ENCODE measurements around the gene FBLN2. TPM values are rescaled to one million over a fixed set of nuclear protein-coding genes. Genes with fewer than 3 reads are reported as not detected.
A peak's percentile ranks its signal among the peaks of the same experiment; 100 is the strongest.

Gene FBLN2
- total RNA-seq, 2 donors from 2014 or later = 178 to 256 TPM

- intact Hi-C loops (cut with DNase I) = loop anchor here (1.0 to 10.0 kb wide), 3 partner anchors 152 to 554 kb away; no protein-coding TSS in a partner anchor
- DNase-seq (peak; percentile 83), ATAC-seq (peak; percentile 82 to 84)
These were observed 99.4 kb downstream of the FBLN2 start for GRCh38 chr3:13648060-13649001.

DNA sequence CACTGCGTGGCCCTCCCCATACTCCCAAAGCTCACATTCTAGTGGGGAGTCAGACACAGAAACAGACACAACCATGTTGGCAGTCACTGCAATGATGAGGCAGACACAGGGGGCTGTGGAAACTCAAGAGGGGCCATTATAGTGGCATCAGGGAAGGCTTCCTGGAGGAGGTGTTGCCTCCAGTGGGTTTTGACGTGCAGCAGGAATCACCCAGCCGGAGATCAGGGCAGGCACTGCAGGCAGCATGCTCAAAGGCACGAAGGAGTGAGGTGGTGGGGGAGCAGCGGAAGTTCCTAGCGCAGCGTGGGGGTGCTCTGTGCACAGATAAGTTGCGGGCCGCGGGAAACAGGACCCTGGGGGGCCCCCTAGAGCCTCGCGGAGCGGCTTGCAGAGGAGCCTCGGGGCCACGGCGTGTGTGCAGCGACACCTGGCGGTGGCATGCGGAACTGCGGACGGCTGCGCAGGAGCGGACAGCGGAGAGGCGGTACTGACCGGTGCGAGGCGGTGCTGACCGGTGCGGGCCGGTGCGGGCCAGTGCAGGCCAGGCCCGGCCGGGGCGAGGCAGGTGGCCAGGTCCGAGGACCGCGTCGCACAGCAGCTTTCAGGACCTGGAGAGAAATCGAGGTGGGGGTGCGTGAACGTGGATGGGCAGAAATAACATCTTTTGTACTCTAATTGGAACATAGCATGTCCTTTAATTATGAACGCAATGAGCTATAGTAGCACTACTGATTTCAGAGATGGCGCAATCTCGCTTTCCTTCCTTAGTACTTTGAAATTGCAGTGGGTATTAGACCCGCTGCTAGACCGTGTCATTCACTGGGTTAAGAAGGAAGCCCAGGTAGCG, 101.5 kb downstream of the FBLN2 start:
- ATAC-seq (peak; percentile 66 to 75), DNase-seq (peak; percentile 75)
- intact Hi-C loops (cut with DNase I) = loop anchor here in 1 of 2 donors (2.0 to 10.0 kb wide), 2 partner anchors 558 to 814 kb away; no protein-coding TSS in a partner anchor

DNA sequence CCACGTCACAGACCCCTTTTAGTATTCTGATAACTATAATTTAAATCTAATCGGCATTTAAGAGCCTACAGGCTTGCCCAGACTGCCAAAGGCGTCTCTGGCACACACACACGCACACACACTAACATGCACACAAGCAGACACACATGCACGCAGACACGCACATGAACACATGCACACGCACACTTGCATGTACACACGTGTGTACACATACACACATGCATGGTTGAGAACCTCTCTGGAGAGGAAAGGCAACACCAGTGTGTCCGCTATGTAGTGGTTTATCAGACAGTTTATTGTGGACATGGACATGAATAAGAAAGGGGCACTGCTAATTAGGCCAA, 102.1 kb downstream of the FBLN2 start:
- no peak for DNase-seq
- no peak for ATAC-seq
- intact Hi-C loops (cut with DNase I) = loop anchor here in 1 of 2 donors (2.0 to 10.0 kb wide), 2 partner anchors 558 to 814 kb away; no protein-coding TSS in a partner anchor

GRCh38 chr3:13651775-13652428, 103.0 kb downstream of the FBLN2 start:
- DNase-seq = no peak
- no peak for ATAC-seq
- intact Hi-C loops (cut with DNase I) = loop anchor here in 1 of 2 donors (2.0 to 10.0 kb wide), 2 partner anchors 559 to 813 kb away; no protein-coding TSS in a partner anchor

DNA sequence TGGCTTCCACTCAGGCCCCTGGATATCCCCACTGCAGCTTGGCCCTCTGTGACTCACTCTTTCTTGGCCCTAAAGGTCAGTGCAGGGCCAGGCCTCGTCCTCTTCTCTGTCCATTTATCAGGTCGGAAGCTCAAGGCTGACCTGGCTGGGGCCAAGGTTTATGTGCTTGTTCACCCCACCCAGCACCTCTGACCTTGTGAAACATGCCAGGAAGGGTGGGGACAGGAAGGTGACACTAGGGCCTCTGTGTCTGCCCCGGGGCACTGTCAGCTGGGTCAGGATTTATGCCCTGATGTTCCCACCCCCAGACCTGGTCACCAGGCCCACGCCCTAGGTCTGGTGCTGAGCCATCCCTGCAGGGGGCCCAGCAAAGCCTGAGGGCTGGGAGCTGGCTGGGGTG, 103.8 kb downstream of the FBLN2 start:
- intact Hi-C loops (cut with DNase I) = loop anchor here in 1 of 2 donors (10.0 kb wide), 1 partner anchor 812 kb away; no protein-coding TSS in a partner anchor
- ATAC-seq (no peak), DNase-seq (no peak)

GRCh38 chr3:13653631-13654279, 104.8 kb downstream of the FBLN2 start:
- DNase-seq = no peak
- intact Hi-C loops (cut with DNase I) = loop anchor here in 1 of 2 donors (10.0 kb wide), 1 partner anchor 811 kb away; no protein-coding TSS in a partner anchor
- ATAC-seq = no peak

GRCh38 chr3:13654330-13655060, 105.6 kb downstream of the FBLN2 start:
- ATAC-seq (no peak), DNase-seq (no peak)
- intact Hi-C loops (cut with DNase I) = loop anchor here in 1 of 2 donors (5.0 to 10.0 kb wide), 3 partner anchors 228 to 810 kb away; partner anchors contain the start of genes LSM3, WNT7A and XPC

DNA sequence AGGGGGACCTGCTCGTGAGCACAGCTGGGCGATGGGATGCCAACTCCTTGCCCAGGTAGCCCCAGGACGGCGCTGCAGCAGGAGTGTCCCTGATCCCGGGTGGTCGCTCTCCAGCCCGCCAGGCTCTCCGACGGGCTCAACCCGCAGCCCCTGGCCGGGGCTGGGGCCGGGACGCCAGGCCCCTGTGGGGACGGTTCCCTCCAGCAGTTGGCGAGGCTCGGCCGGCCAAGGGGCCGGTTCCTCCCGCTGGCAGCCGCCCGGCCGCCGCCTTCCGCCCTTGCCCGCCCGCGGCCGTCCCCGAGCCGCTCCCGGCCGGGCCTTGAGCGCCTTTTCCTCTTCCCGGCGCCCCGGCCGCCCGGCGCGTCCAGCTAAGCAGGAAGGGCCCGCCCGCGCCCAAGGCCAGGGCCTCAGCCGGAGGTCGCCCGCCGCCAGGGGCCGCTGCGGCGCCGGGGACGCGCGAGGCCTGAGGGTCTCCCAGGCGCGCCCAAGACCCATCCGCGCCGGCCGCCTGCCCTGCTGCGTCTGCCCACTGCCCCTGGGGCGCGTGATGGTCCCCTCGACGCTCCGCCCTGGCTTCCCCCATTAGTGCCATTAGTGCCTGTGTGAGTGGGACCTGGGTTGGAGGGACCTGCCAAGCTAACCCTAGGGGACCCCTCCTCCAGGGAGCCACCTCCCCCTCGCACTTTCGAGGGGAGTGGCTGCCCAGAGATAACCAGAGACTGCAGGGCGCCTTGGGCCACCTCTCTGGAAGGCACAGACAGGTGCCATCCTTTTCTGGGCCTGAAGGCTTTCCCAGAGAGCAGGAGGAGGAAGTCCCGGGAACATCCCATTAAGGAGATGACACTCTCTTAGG, 106.4 kb downstream of the FBLN2 start:
- ATAC-seq (peak; percentile 59 to 60), DNase-seq (peak; percentile 70)
- intact Hi-C loops (cut with DNase I) = loop anchor here in 1 of 2 donors (5.0 to 10.0 kb wide), 3 partner anchors 227 to 810 kb away; partner anchors contain the start of genes LSM3, WNT7A and XPC

DNA sequence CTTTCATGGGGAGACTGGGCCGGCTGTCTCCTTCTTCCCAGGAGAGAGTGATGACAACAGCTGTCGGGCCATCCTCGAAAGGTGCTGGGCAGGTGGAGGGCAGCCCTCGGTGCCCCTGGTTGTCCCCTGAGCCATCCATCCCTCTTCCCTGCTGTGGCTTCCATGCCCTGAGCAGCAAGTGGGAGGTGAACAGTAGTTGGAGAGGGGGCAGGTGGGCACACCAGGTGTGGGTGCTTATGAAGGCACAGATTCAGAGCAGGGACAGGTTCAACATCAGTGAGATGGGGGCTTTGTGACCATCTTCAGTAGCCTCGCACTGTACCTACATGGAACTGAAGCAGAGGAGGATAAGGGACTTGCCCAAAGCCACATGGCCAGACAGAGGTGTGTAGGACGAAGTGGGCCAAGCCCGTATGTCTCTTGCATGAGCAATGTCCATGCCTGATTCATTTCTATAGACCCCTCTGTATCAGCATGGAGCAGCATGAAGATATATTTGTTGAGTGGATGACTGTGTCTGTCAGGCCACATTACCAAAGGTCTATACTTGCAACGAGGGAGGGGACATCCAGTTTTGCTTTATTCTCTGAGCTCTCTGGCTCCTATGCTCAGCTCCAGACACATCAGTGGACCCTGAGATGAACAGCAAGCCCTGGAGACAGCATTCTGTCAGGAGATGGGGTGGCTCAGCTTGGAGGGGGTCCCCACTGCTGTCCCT, 107.8 kb downstream of the FBLN2 start:
- intact Hi-C loops (cut with DNase I) = loop anchor here in 1 of 2 donors (5.0 to 10.0 kb wide), 3 partner anchors 226 to 808 kb away; partner anchors contain the start of genes LSM3, WNT7A and XPC
- DNase-seq = no peak
- ATAC-seq = no peak

DNA sequence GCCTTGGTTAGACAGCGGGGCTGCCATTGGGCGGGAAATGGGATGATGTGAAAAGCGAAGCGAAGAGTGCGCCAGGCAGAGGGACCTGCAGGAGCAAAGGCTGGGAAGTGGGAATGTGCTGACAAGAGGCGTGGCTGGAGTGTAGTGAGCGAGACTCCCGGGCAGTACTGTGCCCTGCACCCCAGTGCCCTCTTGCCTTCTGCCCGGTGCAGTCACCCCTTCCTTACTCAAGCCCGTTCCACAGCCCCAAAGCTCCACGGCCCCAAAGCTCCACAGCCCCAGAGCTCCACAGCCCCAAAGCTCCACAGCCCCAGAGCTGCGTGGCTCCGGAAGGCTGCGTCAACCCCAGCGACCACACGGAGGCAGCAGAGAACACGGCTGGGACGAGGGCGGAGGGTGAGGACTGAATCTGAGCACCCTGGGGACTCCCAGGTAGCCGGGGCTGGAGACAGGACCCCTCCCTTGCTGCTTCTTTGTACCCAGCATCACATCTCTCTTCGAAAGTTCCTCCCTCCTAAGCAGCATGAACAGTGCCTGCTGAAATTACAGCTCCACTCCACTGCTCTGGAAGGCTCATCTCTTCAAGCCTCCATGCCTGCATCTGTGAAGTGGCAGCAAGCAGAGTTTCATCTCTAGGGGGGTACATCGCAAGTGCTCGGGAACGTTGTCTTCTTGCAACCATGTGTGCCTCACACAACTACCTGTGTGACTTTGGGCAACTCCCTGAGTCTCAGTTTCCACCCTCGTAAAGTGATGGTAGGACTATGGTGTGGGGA, 108.9 kb downstream of the FBLN2 start:
- ATAC-seq (peak; percentile 65 to 73), DNase-seq (peak; percentile 59)
- intact Hi-C loops (cut with DNase I) = loop anchor here in 1 of 2 donors (5.0 to 10.0 kb wide), 3 partner anchors 224 to 807 kb away; partner anchors contain the start of genes LSM3, WNT7A and XPC

DNA sequence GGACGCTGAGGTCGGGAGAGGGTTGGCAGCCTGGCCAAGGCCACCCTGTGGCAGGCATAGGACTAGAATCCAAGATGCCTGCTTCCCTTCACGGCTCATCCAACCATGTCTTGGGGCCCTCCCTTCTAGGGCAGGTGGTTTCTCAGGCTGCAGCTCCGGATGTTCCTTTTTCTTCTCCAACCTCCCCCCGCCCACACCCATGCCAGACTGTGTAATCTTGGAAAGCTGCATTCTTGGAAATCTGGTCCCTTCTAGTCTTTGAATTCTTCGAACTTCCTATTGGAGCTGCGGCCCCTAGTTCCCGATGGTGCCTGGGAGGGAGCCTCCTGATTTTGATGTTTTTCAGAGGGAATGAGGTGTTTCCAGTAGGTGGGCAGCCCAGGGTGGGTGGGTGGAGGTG, 109.8 kb downstream of the FBLN2 start:
- intact Hi-C loops (cut with DNase I) = loop anchor here in 1 of 2 donors (5.0 to 10.0 kb wide), 3 partner anchors 224 to 806 kb away; partner anchors contain the start of genes LSM3, WNT7A and XPC
- DNase-seq (no peak), ATAC-seq (no peak)

DNA sequence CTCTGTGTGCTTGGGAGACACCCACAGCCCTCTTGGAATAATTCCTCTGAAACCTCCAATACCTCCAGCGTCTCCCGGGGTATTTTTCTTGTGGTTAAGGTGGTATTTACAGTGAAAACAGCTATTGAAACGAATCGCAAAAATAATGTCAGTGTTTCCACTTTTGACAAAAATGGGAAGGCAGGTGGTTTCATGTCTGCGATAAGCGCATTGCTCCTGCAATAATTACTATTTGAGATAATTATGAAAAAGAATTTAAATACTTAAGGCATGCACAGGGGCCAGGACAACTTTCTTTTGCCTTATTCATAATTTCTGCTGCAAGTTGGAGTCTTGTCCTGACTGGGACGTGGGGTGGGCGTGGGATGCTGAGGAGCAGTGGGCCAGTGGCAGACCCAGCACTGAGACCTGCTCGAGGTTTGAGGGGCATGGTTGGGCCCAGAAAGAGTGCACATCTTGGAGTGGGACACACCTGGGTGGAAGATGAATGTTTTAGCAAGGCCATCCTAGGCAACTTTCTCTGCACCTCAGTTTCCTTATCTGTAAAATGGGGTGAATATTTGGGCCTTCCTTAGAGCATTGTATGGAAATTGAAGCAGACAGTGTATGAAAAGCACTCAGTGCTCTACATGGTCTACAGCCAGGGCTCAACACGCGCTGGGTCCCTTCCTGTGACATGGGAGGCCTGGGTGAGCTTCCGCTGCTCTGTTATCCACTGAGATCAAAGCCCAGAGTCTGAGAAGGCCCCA, 110.5 kb downstream of the FBLN2 start:
- intact Hi-C loops (cut with DNase I) = loop anchor here in 1 of 2 donors (5.0 to 10.0 kb wide), 3 partner anchors 223 to 805 kb away; partner anchors contain the start of genes LSM3, WNT7A and XPC
- DNase-seq (no peak), ATAC-seq (no peak)

GRCh38 chr3:13660042-13660874, 111.3 kb downstream of the FBLN2 start:
- no peak for DNase-seq
- intact Hi-C loops (cut with DNase I) = loop anchor here in 1 of 2 donors (10.0 kb wide), 1 partner anchor 225 kb away; the partner anchor contains the start of gene WNT7A
- no peak for ATAC-seq
